GM12878 (cell line): ENCODE data around the gene DAGLA. TPM values are rescaled to one million over a fixed set of nuclear protein-coding genes. Genes with fewer than 3 reads are reported as not detected.

Source experiments
- ATAC-seq: fragments of 200-7000 bp; cut with Tn5 transposase; 3 replicates; pipeline ENCODE4 v1.9.1; 2020; ENCODE audit warnings: mild to moderate bottlenecking, moderate library complexity
- BruUV-seq: library from RNA; stranded (reverse); fragments of 400-500 nt; replicated peaks from 2 replicates; lab custom pipeline; 2021; lab: Mats Ljungman, UMichigan
- CTCF ChIA-PET: fragments of 300-600 bp; sonication (Branson Sonifier 250); formaldehyde crosslinking; extraction: SDS; loops from one replicate; lab custom pipeline; 2021; ENCODE audit warnings: inconsistent platforms; lab: Yijun Ruan, JAX
- POLR2A ChIA-PET: fragments of 350-600 bp; formaldehyde crosslinking; extraction: SDS; loops from one replicate; lab custom pipeline; 2021; ENCODE audit warnings: inconsistent platforms; lab: Charles Lee
- RAD21 ChIA-PET: fragments of 300-600 bp; sonication (Branson Sonifier 250); formaldehyde crosslinking; loops from one replicate; lab custom pipeline; 2023; ENCODE audit warnings: antibody characterized with exemption; ENCODE audit not compliant: unreplicated experiment; lab: Charles Lee
- SMC1A ChIA-PET: fragments of 300-600 bp; sonication (Branson Sonifier 250); formaldehyde crosslinking; loops from one replicate; lab custom pipeline; 2023; ENCODE audit not compliant: unreplicated experiment, uncharacterized antibody; lab: Charles Lee
- DNase-seq: peaks from one replicate; pipeline ENCODE4 v3.0.0-alpha.2; 2011; ENCODE audit warnings: low read depth, low spot score
- FAIRE-seq: peaks from 3 replicates; lab custom pipeline; 2011; peaks lifted over from hg19 to GRCh38; lab: Jason Lieb, UNC
- H2AFZ ChIP-seq: 2 replicates; pipeline ENCODE4 v1.6.0; 2011; ENCODE audit warnings: low read depth, low read length, control low read depth; ENCODE audit not compliant: control insufficient read depth
- H3K27ac ChIP-seq: 2 replicates; pipeline ENCODE4 v1.5.1; 2011; ENCODE audit warnings: control low read depth; ENCODE audit not compliant: control insufficient read depth, insufficient read depth
- H3K27me3 ChIP-seq, 2 experiments: replicated peaks in 1 of 2; 2 replicates each; pipeline versions ENCODE4 v1.6.0 to v1.6.1; 2011; ENCODE audit warnings: low read length in 1 of 2; ENCODE audit not compliant: control insufficient read depth in 2 of 2, insufficient read depth in 2 of 2
- H3K36me3 ChIP-seq, 2 experiments: 2 replicates each; pipeline ENCODE4 v1.5.1; 2011; ENCODE audit warnings: low read length in 1 of 2; ENCODE audit not compliant: control insufficient read depth in 2 of 2, insufficient read depth in 2 of 2
- H3K4me1 ChIP-seq: 2 replicates; pipeline ENCODE4 v1.6.1; 2011; ENCODE audit warnings: mild to moderate bottlenecking, low read length, moderate library complexity, mixed read lengths; ENCODE audit not compliant: control insufficient read depth, insufficient read depth
- H3K4me2 ChIP-seq: 2 replicates; pipeline ENCODE4 v1.6.0; 2011; ENCODE audit warnings: control low read depth; ENCODE audit not compliant: control insufficient read depth, insufficient read depth
- H3K4me3 ChIP-seq: fragments of 200-600 bp; sonication (generic); 2 replicates; pipeline ENCODE4 v1.5.1; 2016
- H3K79me2 ChIP-seq: 2 replicates; pipeline ENCODE4 v1.6.0; 2011; ENCODE audit warnings: low read length; ENCODE audit not compliant: control insufficient read depth, insufficient read depth
- H3K9ac ChIP-seq: 2 replicates; pipeline ENCODE4 v1.8.0; 2011; ENCODE audit warnings: low read length, control low read depth, mixed read lengths; ENCODE audit not compliant: control insufficient read depth, insufficient read depth
- H3K9me3 ChIP-seq: replicated peaks from 3 replicates; pipeline ENCODE4 v1.5.1; 2011; ENCODE audit warnings: mild to moderate bottlenecking, low read length; ENCODE audit not compliant: control insufficient read depth, insufficient read depth
- H4K20me1 ChIP-seq: 2 replicates; pipeline ENCODE4 v1.6.0; 2011; ENCODE audit not compliant: control insufficient read depth, insufficient read depth
- BACH1 ChIP-seq: fragments of 450-650 bp; IDR thresholded peaks from 2 replicates; pipeline ENCODE4 v1.6.1; 2017; ENCODE audit warnings: mild to moderate bottlenecking, borderline replicate concordance
- KDM1A ChIP-seq: fragments of 200-600 bp; sonication (generic); IDR thresholded peaks from 2 replicates; pipeline ENCODE4 v1.6.1; 2016; ENCODE audit warnings: borderline replicate concordance
- NBN ChIP-seq: fragments of 450-650 bp; IDR thresholded peaks from 2 replicates; pipeline ENCODE4 v1.6.1; 2016
- SREBF2 ChIP-seq: IDR thresholded peaks from 2 replicates; pipeline ENCODE4 v1.6.1; 2012; ENCODE audit warnings: mild to moderate bottlenecking, low read length
- TARDBP ChIP-seq: IDR thresholded peaks from 2 replicates; pipeline ENCODE4 v1.6.1; 2016; ENCODE audit warnings: borderline replicate concordance
- WGBS: methylation state at CpG from one replicate; pipeline ENCODE4 v1.1.6; 2016; ENCODE audit warnings: low lambda C conversion rate; ENCODE audit not compliant: insufficient replicate concordance, insufficient coverage; ENCODE audit errors: missing lambda C conversion rate; 5-methylcytosine and 5-hydroxymethylcytosine counted together
- in situ Hi-C: fragments of 300-500 bp; cut with MboI; formaldehyde crosslinking; loops from 9 replicates; pipeline ENCODE4 v1.14.3; 2018; ENCODE audit warnings: mixed read lengths
- intact Hi-C: fragments of 100-400 bp; cut with micrococcal nuclease; formaldehyde crosslinking; loops from one replicate; pipeline ENCODE4 v1.14.2; 2022; ENCODE audit not compliant: unreplicated experiment
- polyA plus RNA-seq, 11 experiments: library from polyadenylated mRNA; depleted of rRNA in 4 of 11; unstranded in 6 of 11; stranded (reverse) in 5 of 11; fragments of >200 nt; fragmentation: Nextera tagmentation in 4 of 11; fragmentation: Illumina TruSeq in 1 of 11; extraction: Ambion mirVana in 4 of 11; extraction: Trizol in 1 of 11; gene quantifications; 1 replicate in 1 of 11; 2 replicates in 10 of 11; pipeline versions ENCODE4 v1.2.1 to v1.2.3, GENCODE V29; 2011 to 2016; ENCODE audit warnings: inconsistent platforms in 2 of 11, missing spikeins in 2 of 11, low read depth in 1 of 11
- total RNA-seq, 4 experiments: library from RNA; depleted of rRNA in 3 of 4; stranded (reverse); fragments of >200 nt in 3 of 4; fragmentation: Illumina TruSeq in 1 of 4; extraction: Trizol in 1 of 4; gene quantifications; 2 replicates each; pipeline versions ENCODE4 v1.2.1 to v1.2.3, GENCODE V29; 2013 to 2021
- TF ChIP-seq, protein P1 (sequence below): fragments of 450-650 bp; formaldehyde crosslinking; IDR thresholded peaks from 2 replicates; pipeline ENCODE4 v1.4.0; 2020; ENCODE audit warnings: mild to moderate bottlenecking, moderate library complexity
- TF ChIP-seq, protein P2 (sequence below): fragments of 450-650 bp; IDR thresholded peaks from 2 replicates; pipeline ENCODE4 v1.6.1; 2017; ENCODE audit warnings: low read depth, mild to moderate bottlenecking, moderate library complexity
- TF ChIP-seq, protein P3 (sequence below): fragments of 450-650 bp; IDR thresholded peaks from 2 replicates; pipeline ENCODE4 v1.6.1; 2016; ENCODE audit warnings: mild to moderate bottlenecking

Gene DAGLA
- total and polyA plus RNA-seq, 10 of the 15 experiments (the other 5 are each of a cell fraction or from before 2014, with no cell fraction given): 0.05 TPM; not detected in 9

DNA sequence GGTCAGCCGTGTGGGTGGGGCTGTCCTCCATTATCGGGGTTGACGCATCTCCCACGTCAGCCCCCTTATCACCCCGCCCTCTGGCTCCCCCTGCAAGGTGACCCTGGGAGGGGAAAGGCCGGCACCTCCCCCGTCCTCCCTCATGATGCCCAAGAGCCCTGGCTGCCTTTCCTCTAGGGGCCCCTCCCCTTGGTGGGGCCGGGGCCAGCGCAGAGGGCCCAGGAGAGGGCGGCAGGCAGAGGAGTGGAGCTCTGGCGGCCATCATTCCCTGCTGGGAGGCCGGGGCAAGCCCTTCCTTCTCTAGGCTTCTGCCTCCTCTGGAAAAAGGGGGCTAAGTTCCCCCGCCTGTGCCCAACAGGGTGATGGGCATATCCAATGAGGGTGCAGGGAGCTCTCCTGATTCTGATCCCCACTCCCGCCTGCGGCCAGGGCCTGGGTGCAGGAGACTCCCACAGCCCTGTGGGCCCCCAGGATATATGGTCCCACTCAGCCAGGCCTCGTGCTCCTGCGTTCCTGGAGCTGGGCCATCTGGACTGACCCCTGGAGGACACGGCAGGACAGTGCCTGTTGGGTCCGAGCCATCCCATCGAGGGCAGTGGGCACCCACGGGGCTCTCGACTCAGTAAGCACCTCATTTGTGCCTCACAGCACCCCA lies 84.5 kb downstream of the DAGLA start:
- ChIA-PET SMC1A (no interaction called here), RAD21 (no interaction called here), CTCF (interaction anchor here (0.9 to 2.0 kb wide), 3 partner anchors 12 to 203 kb away, joined by 3 to 5 read pairs (median 4); no protein-coding TSS in a partner anchor), POLR2A (no interaction called here)
- FAIRE-seq (no peak), ATAC-seq (no peak; the same call in 2 of the 3 replicates), DNase-seq (no peak)
- Histone ChIP-seq H3K79me2 (no peaks in the 10 kb centered on the region), H3K4me1 (no peaks in the 10 kb centered on the region), H3K27me3 (no peaks in the 10 kb centered on the region), H3K36me3 (no peaks in the 10 kb centered on the region), H4K20me1 (no peaks in the 10 kb centered on the region), H3K27ac (no peak overlapping the region), H3K4me3 (no peak overlapping the region), H3K9ac (no peak overlapping the region), H3K9me3 (no peaks in the 10 kb centered on the region), H2AFZ (no peak overlapping the region), H3K4me2 (no peak overlapping the region)
- no peak for TF ChIP-seq TARDBP
- in situ Hi-C loops (no loop called here), intact Hi-C loops (no loop called here)
- BruUV-seq: no TSS peak
- 43% methylated on average over 22 of the region's 22 CpGs for WGBS

DNA sequence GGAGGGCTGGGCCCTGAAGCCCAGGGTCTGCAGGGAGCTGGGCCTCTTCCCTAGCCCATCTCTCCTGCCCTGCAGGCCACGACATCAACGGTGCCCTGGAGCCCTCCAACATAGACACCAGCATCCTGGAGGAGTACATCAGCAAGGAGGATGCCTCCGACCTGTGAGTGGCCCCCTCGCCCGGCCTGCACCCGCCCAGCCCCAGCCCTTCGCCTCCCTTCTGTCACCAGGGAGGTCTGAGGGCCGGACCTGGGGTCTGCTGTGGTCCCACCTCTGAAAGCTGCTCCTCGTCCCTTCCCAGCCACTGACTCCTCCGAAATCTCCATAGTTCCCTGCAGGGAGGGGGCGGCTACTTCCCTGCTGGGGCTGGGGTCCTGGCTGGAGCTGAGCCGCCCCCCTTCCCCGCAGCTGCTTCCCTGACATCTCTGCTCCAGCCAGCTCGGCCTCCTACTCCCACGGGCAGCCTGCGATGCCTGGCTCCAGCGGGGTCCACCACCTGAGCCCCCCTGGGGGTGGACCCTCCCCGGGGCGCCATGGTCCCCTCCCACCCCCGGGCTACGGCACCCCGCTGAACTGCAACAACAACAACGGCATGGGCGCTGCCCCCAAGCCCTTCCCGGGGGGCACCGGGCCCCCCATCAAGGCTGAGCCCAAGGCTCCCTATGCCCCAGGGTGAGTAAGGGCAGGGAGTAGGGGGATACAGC lies 85.5 kb downstream of the DAGLA start:
- no peaks in the 10 kb centered on the region for H3K79me2 ChIP-seq
- H3K9ac ChIP-seq: no peak overlapping the region
- ChIA-PET CTCF (interaction anchor here (1.0 to 2.4 kb wide), 5 partner anchors 10 to 22 kb away, joined by 3 to 7 read pairs (median 4); no protein-coding TSS in a partner anchor), RAD21 (interaction anchor here (1.7 kb wide), 1 partner anchor 18 kb away, joined by 6 read pairs; no protein-coding TSS in a partner anchor), POLR2A (interaction anchor here (0.9 kb wide), 1 partner anchor 12 kb away, joined by 3 read pairs; no protein-coding TSS in a partner anchor), SMC1A (interaction anchor here (1.1 kb wide), 1 partner anchor 32 kb away, joined by 3 read pairs; no protein-coding TSS in a partner anchor)
- no peaks in the 10 kb centered on the region for H3K4me1 ChIP-seq
- no peak for DNase-seq
- no peak overlapping the region for H2AFZ ChIP-seq
- H3K9me3 ChIP-seq: no peaks in the 10 kb centered on the region
- H3K4me2 ChIP-seq: no peak overlapping the region
- ATAC-seq: no peak
- H3K4me3 ChIP-seq: no peak overlapping the region
- in situ Hi-C loops: no loop called here
- H4K20me1 ChIP-seq: no peaks in the 10 kb centered on the region
- no peaks in the 10 kb centered on the region for H3K27me3 ChIP-seq
- no peaks in the 10 kb centered on the region for H3K36me3 ChIP-seq
- intact Hi-C loops: no loop called here
- H3K27ac ChIP-seq: no peak overlapping the region
- no TSS peak for BruUV-seq
- WGBS: 67% methylated on average over 16 of the region's 26 CpGs
- no peak for FAIRE-seq
- no peak for TF ChIP-seq KDM1A
- TF ChIP-seq, protein P1, sequence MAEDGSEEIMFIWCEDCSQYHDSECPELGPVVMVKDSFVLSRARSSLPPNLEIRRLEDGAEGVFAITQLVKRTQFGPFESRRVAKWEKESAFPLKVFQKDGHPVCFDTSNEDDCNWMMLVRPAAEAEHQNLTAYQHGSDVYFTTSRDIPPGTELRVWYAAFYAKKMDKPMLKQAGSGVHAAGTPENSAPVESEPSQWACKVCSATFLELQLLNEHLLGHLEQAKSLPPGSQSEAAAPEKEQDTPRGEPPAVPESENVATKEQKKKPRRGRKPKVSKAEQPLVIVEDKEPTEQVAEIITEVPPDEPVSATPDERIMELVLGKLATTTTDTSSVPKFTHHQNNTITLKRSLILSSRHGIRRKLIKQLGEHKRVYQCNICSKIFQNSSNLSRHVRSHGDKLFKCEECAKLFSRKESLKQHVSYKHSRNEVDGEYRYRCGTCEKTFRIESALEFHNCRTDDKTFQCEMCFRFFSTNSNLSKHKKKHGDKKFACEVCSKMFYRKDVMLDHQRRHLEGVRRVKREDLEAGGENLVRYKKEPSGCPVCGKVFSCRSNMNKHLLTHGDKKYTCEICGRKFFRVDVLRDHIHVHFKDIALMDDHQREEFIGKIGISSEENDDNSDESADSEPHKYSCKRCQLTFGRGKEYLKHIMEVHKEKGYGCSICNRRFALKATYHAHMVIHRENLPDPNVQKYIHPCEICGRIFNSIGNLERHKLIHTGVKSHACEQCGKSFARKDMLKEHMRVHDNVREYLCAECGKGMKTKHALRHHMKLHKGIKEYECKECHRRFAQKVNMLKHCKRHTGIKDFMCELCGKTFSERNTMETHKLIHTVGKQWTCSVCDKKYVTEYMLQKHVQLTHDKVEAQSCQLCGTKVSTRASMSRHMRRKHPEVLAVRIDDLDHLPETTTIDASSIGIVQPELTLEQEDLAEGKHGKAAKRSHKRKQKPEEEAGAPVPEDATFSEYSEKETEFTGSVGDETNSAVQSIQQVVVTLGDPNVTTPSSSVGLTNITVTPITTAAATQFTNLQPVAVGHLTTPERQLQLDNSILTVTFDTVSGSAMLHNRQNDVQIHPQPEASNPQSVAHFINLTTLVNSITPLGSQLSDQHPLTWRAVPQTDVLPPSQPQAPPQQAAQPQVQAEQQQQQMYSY: no peak
- no peak for TF ChIP-seq SREBF2
- TF ChIP-seq NBN: no peak
- TF ChIP-seq BACH1: no peak
- TF ChIP-seq, protein P2, sequence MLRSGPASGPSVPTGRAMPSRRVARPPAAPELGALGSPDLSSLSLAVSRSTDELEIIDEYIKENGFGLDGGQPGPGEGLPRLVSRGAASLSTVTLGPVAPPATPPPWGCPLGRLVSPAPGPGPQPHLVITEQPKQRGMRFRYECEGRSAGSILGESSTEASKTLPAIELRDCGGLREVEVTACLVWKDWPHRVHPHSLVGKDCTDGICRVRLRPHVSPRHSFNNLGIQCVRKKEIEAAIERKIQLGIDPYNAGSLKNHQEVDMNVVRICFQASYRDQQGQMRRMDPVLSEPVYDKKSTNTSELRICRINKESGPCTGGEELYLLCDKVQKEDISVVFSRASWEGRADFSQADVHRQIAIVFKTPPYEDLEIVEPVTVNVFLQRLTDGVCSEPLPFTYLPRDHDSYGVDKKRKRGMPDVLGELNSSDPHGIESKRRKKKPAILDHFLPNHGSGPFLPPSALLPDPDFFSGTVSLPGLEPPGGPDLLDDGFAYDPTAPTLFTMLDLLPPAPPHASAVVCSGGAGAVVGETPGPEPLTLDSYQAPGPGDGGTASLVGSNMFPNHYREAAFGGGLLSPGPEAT: no peak
- TF ChIP-seq, protein P3, sequence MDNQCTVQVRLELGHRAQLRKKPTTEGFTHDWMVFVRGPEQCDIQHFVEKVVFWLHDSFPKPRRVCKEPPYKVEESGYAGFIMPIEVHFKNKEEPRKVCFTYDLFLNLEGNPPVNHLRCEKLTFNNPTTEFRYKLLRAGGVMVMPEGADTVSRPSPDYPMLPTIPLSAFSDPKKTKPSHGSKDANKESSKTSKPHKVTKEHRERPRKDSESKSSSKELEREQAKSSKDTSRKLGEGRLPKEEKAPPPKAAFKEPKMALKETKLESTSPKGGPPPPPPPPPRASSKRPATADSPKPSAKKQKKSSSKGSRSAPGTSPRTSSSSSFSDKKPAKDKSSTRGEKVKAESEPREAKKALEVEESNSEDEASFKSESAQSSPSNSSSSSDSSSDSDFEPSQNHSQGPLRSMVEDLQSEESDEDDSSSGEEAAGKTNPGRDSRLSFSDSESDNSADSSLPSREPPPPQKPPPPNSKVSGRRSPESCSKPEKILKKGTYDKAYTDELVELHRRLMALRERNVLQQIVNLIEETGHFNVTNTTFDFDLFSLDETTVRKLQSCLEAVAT: no peak
